ENCODE measurements around the gene SNPH. TPM values are rescaled to one million over a fixed set of nuclear protein-coding genes. Genes with fewer than 3 reads are reported as not detected.
A peak's percentile ranks its signal among the peaks of the same experiment; 100 is the strongest.

Gene SNPH
- total RNA-seq, 1 experiment from 2014 or later: 2.2 TPM

DNA sequence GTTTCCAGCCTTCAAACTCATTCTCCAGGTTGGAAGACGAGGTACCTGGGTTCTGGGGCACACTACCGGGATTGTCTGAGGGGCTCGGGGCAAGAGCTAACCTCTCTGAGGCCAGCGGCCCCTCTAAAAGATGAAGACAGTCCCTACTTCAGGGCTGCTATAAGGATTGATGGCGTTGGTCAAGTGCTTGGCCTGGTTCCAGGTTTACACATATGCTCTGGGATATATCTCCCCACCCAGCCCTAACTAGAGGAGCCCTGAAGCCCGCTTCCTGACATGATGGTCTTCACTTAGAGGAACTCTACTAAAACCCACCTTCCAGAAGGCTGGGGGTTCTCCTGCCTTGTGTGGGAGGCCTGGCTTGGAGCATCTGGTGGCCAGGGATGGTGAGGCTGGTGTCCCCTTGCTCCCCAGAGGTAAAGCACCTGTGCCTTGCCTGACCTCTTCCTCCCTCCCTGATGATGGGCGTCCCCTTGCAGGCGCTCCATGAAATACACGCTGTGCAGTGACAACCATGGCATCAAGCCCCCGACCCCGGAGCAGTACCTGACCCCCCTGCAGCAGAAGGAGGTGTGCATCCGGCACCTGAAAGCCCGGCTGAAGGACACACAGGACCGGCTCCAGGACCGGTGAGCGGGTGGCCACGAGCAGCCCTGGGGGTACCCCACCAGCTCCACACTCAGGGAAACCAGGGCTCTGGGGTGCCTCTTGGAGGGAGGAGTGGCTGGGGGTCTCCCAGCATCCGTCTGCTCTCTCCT is 34.2 kb downstream of the SNPH start:
- intact Hi-C loops (cut with micrococcal nuclease): no loop called here
- Mint-ChIP-seq H3K27ac (ENCODE audit: low read depth, unreplicated experiment) (no peak overlapping the region), H3K36me3 (ENCODE audit: insufficient read depth, unreplicated experiment) (peaks cover 12% of the 10 kb centered on the region), H3K27me3 (ENCODE audit: insufficient read depth, unreplicated experiment) (no peaks in the 10 kb centered on the region), H3K4me1 (ENCODE audit: insufficient read depth, unreplicated experiment) (peaks cover 15% of the 10 kb centered on the region), H3K9me3 (ENCODE audit: unreplicated experiment) (no peaks in the 10 kb centered on the region), H3K4me3 (ENCODE audit: unreplicated experiment) (no peak overlapping the region)
- ChIA-PET POLR2A (interaction anchor here (0.6 to 1.7 kb wide), 2 partner anchors 29 to 424 kb away, joined by 3 to 4 read pairs; no protein-coding TSS in a partner anchor), CTCF (interaction anchor here (0.7 to 0.9 kb wide), 3 partner anchors 9 to 137 kb away, joined by 3 to 4 read pairs (median 4); no protein-coding TSS in a partner anchor)
- TF ChIP-seq, protein P1, sequence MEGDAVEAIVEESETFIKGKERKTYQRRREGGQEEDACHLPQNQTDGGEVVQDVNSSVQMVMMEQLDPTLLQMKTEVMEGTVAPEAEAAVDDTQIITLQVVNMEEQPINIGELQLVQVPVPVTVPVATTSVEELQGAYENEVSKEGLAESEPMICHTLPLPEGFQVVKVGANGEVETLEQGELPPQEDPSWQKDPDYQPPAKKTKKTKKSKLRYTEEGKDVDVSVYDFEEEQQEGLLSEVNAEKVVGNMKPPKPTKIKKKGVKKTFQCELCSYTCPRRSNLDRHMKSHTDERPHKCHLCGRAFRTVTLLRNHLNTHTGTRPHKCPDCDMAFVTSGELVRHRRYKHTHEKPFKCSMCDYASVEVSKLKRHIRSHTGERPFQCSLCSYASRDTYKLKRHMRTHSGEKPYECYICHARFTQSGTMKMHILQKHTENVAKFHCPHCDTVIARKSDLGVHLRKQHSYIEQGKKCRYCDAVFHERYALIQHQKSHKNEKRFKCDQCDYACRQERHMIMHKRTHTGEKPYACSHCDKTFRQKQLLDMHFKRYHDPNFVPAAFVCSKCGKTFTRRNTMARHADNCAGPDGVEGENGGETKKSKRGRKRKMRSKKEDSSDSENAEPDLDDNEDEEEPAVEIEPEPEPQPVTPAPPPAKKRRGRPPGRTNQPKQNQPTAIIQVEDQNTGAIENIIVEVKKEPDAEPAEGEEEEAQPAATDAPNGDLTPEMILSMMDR (IDR thresholded peaks at IDR 0.05; ENCODE audit: unreplicated experiment): no peak
- no TSS peak for BruUV-seq (replicated peaks)
- no peak for DNase-seq (ENCODE audit: unreplicated experiment)

DNA sequence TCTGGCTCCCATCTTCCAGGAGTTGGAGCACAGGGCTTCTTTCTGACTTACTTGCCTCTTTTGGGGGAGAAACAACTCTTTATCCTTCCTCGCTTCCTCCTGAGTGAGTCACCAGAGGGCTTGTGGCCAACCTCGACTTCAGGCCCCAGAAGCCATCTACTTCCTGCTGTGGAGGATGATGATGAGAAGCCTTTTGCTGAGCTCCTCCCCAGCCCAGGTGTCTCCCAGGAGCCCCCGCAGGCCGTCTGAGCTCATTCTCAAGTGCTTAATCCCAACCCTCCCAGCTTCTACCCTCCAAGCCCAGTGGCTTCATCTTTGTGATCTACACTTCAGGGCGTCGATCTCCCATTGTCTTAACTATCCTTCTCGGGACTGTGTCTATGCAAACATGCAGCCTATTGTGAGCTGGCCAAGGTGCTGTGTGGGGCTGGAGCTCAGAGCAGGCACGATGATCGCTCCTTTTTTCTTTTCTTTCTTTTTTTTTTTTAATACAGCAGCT is 35.0 kb downstream of the SNPH start:
- no peaks in the 10 kb centered on the region for H3K9me3 Mint-ChIP-seq (ENCODE audit: unreplicated experiment)
- H3K4me3 Mint-ChIP-seq (ENCODE audit: unreplicated experiment): no peak overlapping the region
- POLR2A ChIA-PET: interaction anchor here (0.6 to 1.7 kb wide), 2 partner anchors 30 to 423 kb away, joined by 3 to 4 read pairs; no protein-coding TSS in a partner anchor

DNA sequence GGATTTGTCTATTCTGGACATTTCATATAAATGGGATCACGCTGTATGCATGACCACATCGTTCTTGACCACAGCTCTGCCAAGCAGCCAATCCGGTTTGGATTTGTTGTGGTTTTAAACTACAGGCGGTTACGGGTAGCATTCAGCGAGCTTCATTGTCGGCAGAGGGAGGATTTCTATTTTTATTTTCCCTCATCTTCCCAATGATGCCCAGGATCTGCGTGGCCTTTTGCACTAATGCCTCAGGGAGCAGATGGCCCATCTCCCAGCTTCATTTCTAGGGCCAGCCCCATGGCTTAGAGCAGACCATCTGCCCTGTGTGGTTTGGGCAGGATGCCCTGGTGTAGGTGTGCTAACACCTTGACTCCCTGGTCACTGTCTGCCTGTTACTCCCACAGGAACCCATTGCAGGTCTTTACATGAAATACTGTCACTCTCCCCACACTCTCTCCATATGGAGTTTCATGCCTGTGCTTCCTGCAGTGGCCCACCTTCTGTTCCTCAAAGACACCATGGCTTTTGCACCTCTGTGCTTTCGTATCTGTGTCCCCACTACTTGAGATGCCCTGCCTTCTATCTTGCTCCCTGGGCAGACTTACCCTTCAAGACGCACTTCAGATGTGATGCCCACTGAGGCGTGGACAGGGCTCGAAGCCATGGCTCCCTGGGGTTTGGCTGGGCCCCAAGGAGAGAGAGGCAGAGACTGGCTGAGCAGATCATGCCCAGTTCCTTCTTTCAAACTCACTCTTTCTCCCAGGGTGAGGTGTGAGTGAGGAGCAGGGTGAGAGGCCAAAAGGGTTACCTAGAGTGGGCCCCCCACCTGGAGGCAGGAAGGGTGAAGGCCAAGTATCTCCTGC is 36.8 kb downstream of the SNPH start:
- BruUV-seq (replicated peaks): no TSS peak
- Mint-ChIP-seq H3K4me3 (ENCODE audit: unreplicated experiment) (no peak overlapping the region), H3K9me3 (ENCODE audit: unreplicated experiment) (no peaks in the 10 kb centered on the region), H3K27me3 (ENCODE audit: insufficient read depth, unreplicated experiment) (no peaks in the 10 kb centered on the region), H3K4me1 (ENCODE audit: insufficient read depth, unreplicated experiment) (peaks cover 15% of the 10 kb centered on the region), H3K27ac (ENCODE audit: low read depth, unreplicated experiment) (no peak overlapping the region), H3K36me3 (ENCODE audit: insufficient read depth, unreplicated experiment) (peaks cover 12% of the 10 kb centered on the region)
- ChIA-PET CTCF (no interaction called here), POLR2A (interaction anchor here (0.5 to 1.0 kb wide), 2 partner anchors 23 to 562 kb away, joined by 3 to 5 read pairs; no protein-coding TSS in a partner anchor)
- TF ChIP-seq, protein P1 (IDR thresholded peaks at IDR 0.05; ENCODE audit: unreplicated experiment): no peak
- intact Hi-C loops (cut with micrococcal nuclease): no loop called here
- peak; percentile 56 for DNase-seq (ENCODE audit: unreplicated experiment)

More for the DNA sequence above, 35.0 kb downstream of the SNPH start:
- Mint-ChIP-seq H3K27ac (ENCODE audit: low read depth, unreplicated experiment) (peak overlapping the region; percentile 20), H3K36me3 (ENCODE audit: insufficient read depth, unreplicated experiment) (peaks cover 16% of the 10 kb centered on the region), H3K27me3 (ENCODE audit: insufficient read depth, unreplicated experiment) (no peaks in the 10 kb centered on the region), H3K4me1 (ENCODE audit: insufficient read depth, unreplicated experiment) (peaks cover 15% of the 10 kb centered on the region)
- intact Hi-C loops (cut with micrococcal nuclease): no loop called here
- BruUV-seq (replicated peaks): no TSS peak
- DNase-seq (ENCODE audit: unreplicated experiment): peak; percentile 58
- CTCF ChIA-PET: interaction anchor here (0.7 kb wide), 1 partner anchor 136 kb away, joined by 4 read pairs; no protein-coding TSS in a partner anchor
- TF ChIP-seq, protein P1 (IDR thresholded peaks at IDR 0.05; ENCODE audit: unreplicated experiment): no peak

Measured in MCF 10A (cell line).